Retinal pigment epithelial cell (primary cell): ENCODE data around the gene NMU.

Source experiments
- DNase-seq: peaks from one replicate; pipeline ENCODE4 v3.0.0-alpha.2; 2010; ENCODE audit warnings: low read depth
- H3K4me3 ChIP-seq: 2 replicates; pipeline ENCODE4 v1.5.1; 2011; ENCODE audit warnings: mild to moderate bottlenecking, low read length, control low read depth, moderate library complexity
- TF ChIP-seq, protein P1 (sequence below): conservative IDR thresholded peaks from 2 replicates; pipeline ENCODE4 v1.5.1; 2011; ENCODE audit warnings: low read depth, low read length, control low read depth, inconsistent platforms

Gene NMU

DNA sequence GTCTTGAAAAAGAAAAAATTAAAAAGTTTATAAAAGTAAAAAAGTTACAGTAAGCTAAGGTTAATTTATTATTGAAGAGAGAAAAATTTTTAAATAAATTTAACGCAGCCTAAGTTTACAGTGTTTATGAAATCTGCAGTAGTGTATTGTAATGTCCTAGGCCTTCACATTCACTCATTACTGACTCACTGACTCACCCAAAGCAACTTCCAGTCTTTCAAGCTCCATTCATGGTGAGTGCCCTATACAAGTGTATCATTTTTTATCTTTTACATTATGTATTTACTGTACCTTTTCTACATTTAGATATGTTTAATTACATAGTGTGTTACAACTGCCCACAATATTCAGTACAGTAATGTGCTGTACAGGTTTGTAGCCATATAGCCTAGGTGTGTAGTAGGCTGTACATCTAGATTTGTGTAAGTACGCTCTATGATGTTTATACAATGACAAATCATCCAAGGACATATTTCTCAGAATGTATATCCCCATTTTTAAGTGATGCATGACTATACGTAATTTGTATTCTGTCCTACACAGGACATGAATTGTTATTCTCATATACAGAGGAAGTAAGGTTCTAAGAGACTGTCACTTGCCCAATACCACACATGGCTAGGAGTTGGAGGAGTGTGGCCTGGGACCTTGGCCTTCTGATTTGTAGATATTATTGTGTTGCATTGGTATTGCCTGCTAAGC, 24.6 kb downstream of the NMU start:
- no peak for DNase-seq
- H3K4me3 ChIP-seq: no peak overlapping the region
- TF ChIP-seq, protein P1, sequence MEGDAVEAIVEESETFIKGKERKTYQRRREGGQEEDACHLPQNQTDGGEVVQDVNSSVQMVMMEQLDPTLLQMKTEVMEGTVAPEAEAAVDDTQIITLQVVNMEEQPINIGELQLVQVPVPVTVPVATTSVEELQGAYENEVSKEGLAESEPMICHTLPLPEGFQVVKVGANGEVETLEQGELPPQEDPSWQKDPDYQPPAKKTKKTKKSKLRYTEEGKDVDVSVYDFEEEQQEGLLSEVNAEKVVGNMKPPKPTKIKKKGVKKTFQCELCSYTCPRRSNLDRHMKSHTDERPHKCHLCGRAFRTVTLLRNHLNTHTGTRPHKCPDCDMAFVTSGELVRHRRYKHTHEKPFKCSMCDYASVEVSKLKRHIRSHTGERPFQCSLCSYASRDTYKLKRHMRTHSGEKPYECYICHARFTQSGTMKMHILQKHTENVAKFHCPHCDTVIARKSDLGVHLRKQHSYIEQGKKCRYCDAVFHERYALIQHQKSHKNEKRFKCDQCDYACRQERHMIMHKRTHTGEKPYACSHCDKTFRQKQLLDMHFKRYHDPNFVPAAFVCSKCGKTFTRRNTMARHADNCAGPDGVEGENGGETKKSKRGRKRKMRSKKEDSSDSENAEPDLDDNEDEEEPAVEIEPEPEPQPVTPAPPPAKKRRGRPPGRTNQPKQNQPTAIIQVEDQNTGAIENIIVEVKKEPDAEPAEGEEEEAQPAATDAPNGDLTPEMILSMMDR: no peak

DNA sequence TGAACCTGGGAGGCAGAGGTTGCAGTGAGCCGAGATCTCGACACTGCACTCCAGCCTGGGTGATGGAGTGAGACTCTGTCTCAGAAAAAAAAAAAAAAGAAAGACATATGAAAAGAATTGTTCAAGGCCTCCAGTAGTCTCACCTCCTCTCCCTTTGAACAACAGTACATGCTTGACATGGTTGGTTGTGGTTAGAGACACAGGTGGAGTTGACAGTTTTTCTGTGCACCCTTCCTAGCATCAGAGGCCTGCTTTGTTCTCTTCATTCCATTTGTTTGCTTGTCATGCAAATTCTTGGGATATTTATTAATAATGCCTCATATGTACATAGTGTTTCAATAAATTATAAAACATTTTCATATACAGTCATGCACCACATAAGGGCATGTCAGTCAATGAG, 25.7 kb downstream of the NMU start:
- TF ChIP-seq, protein P1: no peak
- H3K4me3 ChIP-seq: no peak overlapping the region

DNA sequence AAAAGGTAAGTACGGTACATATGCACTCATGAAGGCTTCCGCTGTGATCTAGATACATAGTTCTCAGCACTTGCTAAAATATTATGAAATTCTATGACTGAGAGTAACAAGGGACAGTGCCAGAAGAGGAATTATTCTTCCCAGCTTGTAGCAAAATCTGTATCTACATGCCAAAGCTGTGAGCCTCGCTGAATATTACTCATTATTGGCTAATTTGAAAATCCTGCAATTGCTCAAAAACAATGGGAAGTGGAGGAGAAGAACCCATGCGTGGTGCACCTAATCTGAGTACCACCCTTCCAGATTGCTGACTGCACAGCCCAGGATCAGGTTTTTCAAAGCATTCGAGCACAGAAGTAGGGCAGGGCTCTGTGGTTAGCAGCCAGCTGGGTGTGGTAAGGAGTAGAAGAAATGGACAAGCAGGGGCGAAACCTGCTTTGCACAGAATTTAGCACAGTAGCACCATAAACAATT, 26.7 kb downstream of the NMU start:
- DNase-seq: no peak
- TF ChIP-seq, protein P1: no peak
- H3K4me3 ChIP-seq: no peak overlapping the region

More for the DNA sequence above, 25.7 kb downstream of the NMU start:
- DNase-seq: no peak

DNA sequence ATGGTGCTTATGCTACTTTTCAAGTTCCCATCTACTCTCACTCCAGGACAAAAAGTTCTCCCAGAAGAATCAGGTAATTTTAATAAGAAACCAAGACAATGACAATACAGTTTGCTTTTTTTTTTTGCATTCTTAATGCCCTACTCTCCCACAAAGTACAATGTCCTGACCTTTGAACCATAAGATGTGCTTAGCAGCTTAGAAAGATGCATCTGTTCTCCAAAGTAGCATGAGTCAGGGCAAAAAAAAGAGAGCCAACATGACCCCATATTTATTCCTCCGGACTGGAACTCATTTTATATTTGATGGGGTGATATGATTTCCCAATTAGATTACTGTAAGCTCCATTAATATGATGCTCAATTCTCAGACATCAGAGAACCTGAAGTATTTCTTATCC, 27.5 kb downstream of the NMU start:
- no peak for DNase-seq
- no peak overlapping the region for H3K4me3 ChIP-seq
- TF ChIP-seq, protein P1: no peak

DNA sequence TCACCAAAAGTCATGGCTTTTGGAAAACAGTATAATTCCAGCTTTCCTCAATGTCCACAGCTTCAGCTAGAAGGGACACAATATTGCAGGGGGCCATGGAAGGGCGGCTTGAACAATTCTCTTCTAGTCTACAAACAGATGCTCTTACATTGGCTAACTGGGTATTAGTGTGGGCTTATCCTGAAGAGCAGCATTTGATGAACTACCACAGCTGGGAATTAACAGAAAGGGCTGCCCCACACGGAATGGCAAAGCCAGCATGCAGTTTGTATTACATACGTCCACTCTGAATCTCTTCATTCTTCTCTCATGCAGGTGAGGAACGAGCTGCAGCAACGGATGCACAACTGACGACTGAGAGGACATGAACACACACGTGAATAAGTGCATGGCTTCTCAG, 31.1 kb downstream of the NMU start:
- DNase-seq: no peak
- TF ChIP-seq, protein P1: no peak
- no peak overlapping the region for H3K4me3 ChIP-seq

DNA sequence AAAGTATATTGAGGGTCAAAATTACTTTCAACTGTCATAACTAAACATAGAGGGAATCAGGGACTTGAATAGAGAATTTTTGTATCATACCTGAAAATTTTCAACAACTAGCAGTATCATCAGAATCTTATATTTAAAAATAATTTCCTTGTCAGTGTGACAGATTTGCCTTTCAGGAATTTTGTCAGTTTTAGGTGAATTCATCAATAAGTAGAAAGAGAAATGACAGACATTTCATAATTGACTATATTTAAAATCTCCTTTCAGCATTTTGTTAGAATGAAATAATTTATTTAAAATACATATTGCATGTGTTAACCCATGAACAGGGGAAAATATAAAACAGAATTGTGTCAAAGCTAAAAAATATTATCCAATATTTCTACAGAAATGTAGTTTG, 35.5 kb downstream of the NMU start:
- no peak overlapping the region for H3K4me3 ChIP-seq
- no peak for DNase-seq
- TF ChIP-seq, protein P1: no peak

DNA sequence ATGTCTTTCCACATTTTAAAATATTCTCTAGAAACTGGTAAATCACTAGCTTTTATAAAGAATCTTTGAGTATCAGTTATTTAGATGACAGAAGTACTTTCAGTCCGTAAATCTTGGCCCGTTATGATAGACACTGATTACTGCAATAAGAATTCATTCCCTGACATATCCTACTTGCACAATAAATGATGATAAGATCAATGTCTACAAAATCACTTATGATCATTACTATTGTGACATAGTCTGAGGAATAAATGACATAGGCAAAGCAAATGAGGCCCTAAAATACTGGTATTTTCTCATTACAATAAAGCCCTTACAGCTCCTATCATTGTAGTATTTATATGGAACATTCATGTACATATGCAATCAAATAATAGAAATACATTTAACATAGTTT, 37.5 kb downstream of the NMU start:
- DNase-seq: no peak
- no peak overlapping the region for H3K4me3 ChIP-seq
- TF ChIP-seq, protein P1: no peak
